Neural cell (in vitro differentiated cells): ENCODE data around the gene LPP. TPM values are rescaled to one million over a fixed set of nuclear protein-coding genes. Genes with fewer than 3 reads are reported as not detected.

Experiments
- H2AFZ ChIP-seq: fragments of 200-600, 300-800 bp; sonication (generic), shearing (Covaris generic); 2 replicates; pipeline ENCODE4 v1.6.0; 2014; ENCODE audit warnings: low read depth, mild to moderate bottlenecking, antibody characterized with exemption, low read length, moderate library complexity
- H3F3A ChIP-seq: fragments of 200-600 bp; shearing (Covaris generic); 2 replicates; pipeline ENCODE4 v1.6.1; 2016; ENCODE audit warnings: mild to moderate bottlenecking, moderate library complexity, mixed read lengths, antibody characterized with exemption, low read length; ENCODE audit not compliant: insufficient read depth, poor library complexity, severe bottlenecking
- H3K27ac ChIP-seq: fragments of 200-600, 300-800 bp; sonication (generic), shearing (Covaris generic); 2 replicates; pipeline ENCODE4 v1.5.1; 2014; ENCODE audit warnings: mild to moderate bottlenecking, low read length, moderate library complexity
- H3K27me3 ChIP-seq: fragments of 300-800, 200-600 bp; sonication (generic), shearing (Covaris generic); 2 replicates; pipeline ENCODE4 v1.6.0; 2014; ENCODE audit warnings: mild to moderate bottlenecking, low read depth, low read length, moderate library complexity; ENCODE audit not compliant: insufficient read depth
- H3K36me3 ChIP-seq: fragments of 300-800, 200-600 bp; sonication (generic), shearing (Covaris generic); 2 replicates; pipeline ENCODE4 v1.5.1; 2014; ENCODE audit warnings: mild to moderate bottlenecking, antibody characterized with exemption, low read length, moderate library complexity; ENCODE audit not compliant: insufficient read depth
- H3K4me2 ChIP-seq: fragments of 300-800, 200-600 bp; sonication (generic), shearing (Covaris generic); 2 replicates; pipeline ENCODE4 v1.6.0; 2014; ENCODE audit warnings: mild to moderate bottlenecking, low read length
- H3K4me3 ChIP-seq: fragments of 300-800, 200-600 bp; sonication (generic), shearing (Covaris generic); 2 replicates; pipeline ENCODE4 v1.5.1; 2014; ENCODE audit warnings: mild to moderate bottlenecking, low read length, moderate library complexity
- H3K79me2 ChIP-seq: fragments of 200-600 bp; shearing (Covaris generic); replicated peaks from 2 replicates; pipeline ENCODE4 v1.6.0; 2014; ENCODE audit warnings: mild to moderate bottlenecking, low read length, moderate library complexity; ENCODE audit not compliant: insufficient read depth
- H3K9ac ChIP-seq: fragments of 300-800, 200-600 bp; sonication (generic), shearing (Covaris generic); 2 replicates; pipeline ENCODE4 v1.6.1; 2016; ENCODE audit warnings: mild to moderate bottlenecking, low read length, mixed read lengths
- H3K9me2 ChIP-seq: fragments of 200-600 bp; shearing (Covaris generic); 2 replicates; pipeline ENCODE4 v1.6.1; 2016; ENCODE audit warnings: mild to moderate bottlenecking, low read length, mixed read lengths; ENCODE audit not compliant: insufficient read depth
- H3K9me3 ChIP-seq: fragments of 200-600, 300-800 bp; sonication (generic), shearing (Covaris generic); 2 replicates; pipeline ENCODE4 v1.6.1; 2016; ENCODE audit warnings: mild to moderate bottlenecking, mixed run types, low read length, moderate library complexity, mixed read lengths
- H4K20me1 ChIP-seq: fragments of 200-600 bp; shearing (Covaris generic); 2 replicates; pipeline ENCODE4 v1.6.1; 2016; ENCODE audit warnings: mild to moderate bottlenecking, mixed run types; ENCODE audit not compliant: insufficient read depth
- CTCF ChIP-seq: fragments of 450-650 bp; IDR thresholded peaks from 2 replicates; pipeline ENCODE4 v1.5.1; 2014; ENCODE audit warnings: antibody characterized with exemption, mild to moderate bottlenecking, moderate library complexity; ENCODE audit not compliant: poor library complexity, severe bottlenecking
- EP300 ChIP-seq: fragments of 450-650 bp; conservative IDR thresholded peaks from 2 replicates; pipeline ENCODE4 v1.6.1; 2014; ENCODE audit warnings: antibody characterized with exemption, mild to moderate bottlenecking, moderate library complexity; ENCODE audit not compliant: poor library complexity, severe bottlenecking
- EZH2 ChIP-seq: fragments of 200-600, 300-800 bp; shearing (Covaris generic), sonication (generic); IDR thresholded peaks from 2 replicates; pipeline ENCODE4 v1.6.1; 2014; ENCODE audit warnings: antibody characterized with exemption, low read length, borderline replicate concordance, mild to moderate bottlenecking; ENCODE audit not compliant: insufficient read depth, poor library complexity, severe bottlenecking
- MXI1 ChIP-seq: fragments of 450-650 bp; conservative IDR thresholded peaks from 2 replicates; pipeline ENCODE4 v1.6.1; 2014; ENCODE audit warnings: antibody characterized with exemption, mild to moderate bottlenecking; ENCODE audit not compliant: poor library complexity, severe bottlenecking
- POLR2AphosphoS5 ChIP-seq: IDR thresholded peaks from 2 replicates; pipeline ENCODE4 v1.6.1; 2012
- RAD21 ChIP-seq: fragments of 450-650 bp; conservative IDR thresholded peaks from 2 replicates; pipeline ENCODE4 v1.6.1; 2014; ENCODE audit warnings: antibody characterized with exemption, mild to moderate bottlenecking, moderate library complexity
- REST ChIP-seq: IDR thresholded peaks from 2 replicates; pipeline ENCODE4 v1.6.1; 2012; ENCODE audit warnings: borderline replicate concordance
- SMC3 ChIP-seq: fragments of 450-650 bp; conservative IDR thresholded peaks from 2 replicates; pipeline ENCODE4 v1.6.1; 2014; ENCODE audit warnings: antibody characterized with exemption, mild to moderate bottlenecking, moderate library complexity; ENCODE audit not compliant: poor library complexity
- TAF1 ChIP-seq: IDR thresholded peaks from 2 replicates; pipeline ENCODE4 v1.6.1; 2012; ENCODE audit warnings: low read depth
- polyA plus RNA-seq: library from polyadenylated mRNA; depleted of rRNA; stranded (reverse); fragments of >200 nt; gene quantifications from 2 replicates; pipeline ENCODE4 v1.2.3, GENCODE V29; 2014

LPP gene
- polyA plus RNA-seq, 1 donor from 2014 or later: 3.0 TPM

DNA sequence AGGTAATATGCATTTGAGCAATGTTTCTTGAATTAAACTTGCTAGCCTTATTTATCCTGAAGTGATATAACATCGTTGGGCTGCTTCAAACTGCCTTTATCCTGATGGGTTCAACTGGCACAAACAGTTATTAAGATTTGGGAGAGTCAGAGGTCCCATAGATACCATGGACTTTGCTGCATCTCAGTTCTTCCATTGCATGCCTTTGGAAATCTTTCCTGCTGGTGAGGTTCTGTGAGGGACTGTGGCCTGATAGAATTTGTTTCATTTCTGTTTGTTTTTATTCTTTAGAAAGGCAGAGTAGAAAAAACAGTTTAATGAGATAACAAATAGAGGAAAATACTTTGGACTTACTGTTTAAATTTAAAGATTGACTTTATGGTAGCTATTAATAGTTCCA is 508.3 kb downstream of the LPP start:
- Histone ChIP-seq H3K79me2 (no peaks in the 10 kb centered on the region), H3K4me2 (no peak overlapping the region), H3K9ac (no peak overlapping the region), H3K27me3 (no peaks in the 10 kb centered on the region), H3K9me3 (no peaks in the 10 kb centered on the region), H4K20me1 (no peaks in the 10 kb centered on the region), H3F3A (no peaks in the 10 kb centered on the region), H3K27ac (no peak overlapping the region), H3K9me2 (no peaks in the 10 kb centered on the region), H2AFZ (no peak overlapping the region), H3K4me3 (no peak overlapping the region), H3K36me3 (no peaks in the 10 kb centered on the region)
- TF ChIP-seq RAD21 (no peak), EZH2 (no peak)

DNA sequence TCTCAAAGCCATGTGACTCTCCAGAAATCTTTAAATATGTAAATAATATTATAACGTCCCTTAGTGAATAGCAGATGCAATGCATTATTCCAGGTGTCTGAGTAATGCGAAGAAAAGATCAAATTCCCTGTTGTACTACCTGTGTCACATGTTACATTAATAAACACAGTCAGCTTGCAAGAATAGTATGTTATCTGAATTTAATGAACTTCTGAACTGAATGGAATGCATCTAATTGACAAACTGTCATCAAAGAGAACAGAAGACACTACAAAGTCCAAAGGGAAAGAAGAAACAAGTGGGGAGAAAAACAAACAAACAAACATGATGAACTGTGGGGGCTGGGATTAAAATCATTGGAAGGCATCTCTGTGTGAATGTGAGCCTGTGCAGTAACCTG is 508.8 kb downstream of the LPP start:
- Histone ChIP-seq H3K9me2 (no peaks in the 10 kb centered on the region), H3K27ac (no peak overlapping the region), H3K36me3 (no peaks in the 10 kb centered on the region), H4K20me1 (no peaks in the 10 kb centered on the region), H3K4me2 (no peak overlapping the region), H3K4me3 (no peak overlapping the region), H3K9me3 (no peaks in the 10 kb centered on the region), H3K9ac (no peak overlapping the region), H3K79me2 (no peaks in the 10 kb centered on the region), H3F3A (no peaks in the 10 kb centered on the region), H3K27me3 (no peaks in the 10 kb centered on the region), H2AFZ (no peak overlapping the region)
- no peak for TF ChIP-seq REST
- TF ChIP-seq POLR2AphosphoS5: no peak
- TF ChIP-seq TAF1: no peak
- TF ChIP-seq RAD21: no peak
- TF ChIP-seq CTCF: no peak

DNA sequence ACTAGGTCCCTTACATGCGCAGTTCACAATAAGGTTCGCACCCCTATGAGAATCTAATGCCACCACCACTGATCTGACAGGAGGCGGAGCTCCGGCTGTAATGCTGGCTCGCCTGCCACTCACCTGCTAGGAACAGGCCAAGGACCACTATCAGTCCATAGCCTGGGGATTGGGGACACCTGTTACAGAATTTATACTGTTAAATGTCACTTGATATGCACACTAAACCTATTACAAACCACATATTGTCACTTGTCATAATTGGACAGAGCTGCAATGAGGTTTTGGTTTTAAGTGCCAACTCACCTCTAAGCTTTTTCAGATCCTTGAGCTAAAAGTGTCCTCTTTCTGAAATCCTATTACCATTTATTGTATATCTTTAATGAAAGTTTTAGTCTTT is 509.9 kb downstream of the LPP start:
- H3K79me2 ChIP-seq: no peaks in the 10 kb centered on the region

More for the DNA sequence above, 509.9 kb downstream of the LPP start:
- TF ChIP-seq MXI1 (no peak), RAD21 (no peak), POLR2AphosphoS5 (no peak), EP300 (no peak), EZH2 (no peak), CTCF (no peak), TAF1 (no peak), SMC3 (no peak), REST (no peak)
- Histone ChIP-seq H3K4me2 (no peak overlapping the region), H3K9me2 (no peaks in the 10 kb centered on the region), H3K36me3 (no peaks in the 10 kb centered on the region), H3K9me3 (no peaks in the 10 kb centered on the region), H2AFZ (no peak overlapping the region), H3K9ac (no peak overlapping the region), H3K4me3 (no peak overlapping the region), H4K20me1 (no peaks in the 10 kb centered on the region), H3K27me3 (no peaks in the 10 kb centered on the region), H3K27ac (no peak overlapping the region), H3F3A (no peaks in the 10 kb centered on the region)
